SK-N-SH (cell line): Measurements from ENCODE around the gene DENND2C. TPM values are rescaled to one million over a fixed set of nuclear protein-coding genes. Genes with fewer than 3 reads are reported as not detected.

Experiments used
- CTCF ChIA-PET: fragments of 300-600, 350-600 bp; formaldehyde crosslinking; extraction: SDS; loops from one replicate; lab custom pipeline; 2021; lab: Yijun Ruan, JAX
- POLR2A ChIA-PET: fragments of 350-600 bp; sonication (Branson Sonifier 250); formaldehyde crosslinking; extraction: SDS; loops from one replicate; lab custom pipeline; 2020; ENCODE audit warnings: antibody characterized with exemption, inconsistent platforms; lab: Yijun Ruan, JAX
- DNase-seq: peaks from one replicate; pipeline ENCODE4 v3.0.0; 2012
- H2AFZ ChIP-seq: fragments of 200-600 bp; sonication (generic); 2 replicates; pipeline ENCODE4 v1.8.1; 2016; ENCODE audit warnings: antibody characterized with exemption, mild to moderate bottlenecking, low read depth
- H3F3A ChIP-seq: fragments of 200-600 bp; sonication (generic); replicated peaks from 2 replicates; pipeline ENCODE3; 2016; ENCODE audit warnings: antibody characterized with exemption, mild to moderate bottlenecking; ENCODE audit not compliant: insufficient read depth
- H3K27ac ChIP-seq, 2 experiments: fragments of 200-500 bp in 1 of 2; fragments of 200-600 bp in 1 of 2; sonication (Bioruptor generic) in 1 of 2; sonication (generic), shearing (Covaris generic) in 1 of 2; 2 replicates each; pipeline versions ENCODE4 v1.5.1 to v1.6.1; 2014 to 2016; ENCODE audit warnings: low read depth in 2 of 2, inconsistent platforms in 1 of 2, low read length in 1 of 2, mild to moderate bottlenecking in 1 of 2, mixed read lengths in 1 of 2
- H3K27me3 ChIP-seq: fragments of 200-600 bp; sonication (generic), shearing (Covaris generic); 2 replicates; pipeline ENCODE4 v1.6.1; 2016; ENCODE audit warnings: mixed run types; ENCODE audit not compliant: insufficient read depth
- H3K36me3 ChIP-seq, 2 experiments: fragments of 200-500 bp in 1 of 2; fragments of 200-600 bp in 1 of 2; sonication (Bioruptor generic) in 1 of 2; sonication (generic) in 1 of 2; replicated peaks in 1 of 2; 2 replicates each; pipeline versions ENCODE3 to v1.5.1; 2014 to 2016; ENCODE audit warnings: low read length in 1 of 2, mild to moderate bottlenecking in 1 of 2; ENCODE audit not compliant: insufficient read depth in 2 of 2, control insufficient read depth in 1 of 2
- H3K4me1 ChIP-seq, 2 experiments: fragments of 200-500 bp in 1 of 2; fragments of 200-600 bp in 1 of 2; sonication (Bioruptor generic) in 1 of 2; sonication (generic), shearing (Covaris generic) in 1 of 2; 2 replicates each; pipeline versions ENCODE4 v1.5.1 to v1.6.1; 2014 to 2016; ENCODE audit warnings: low read depth in 1 of 2, low read length in 1 of 2, mixed run types in 1 of 2; ENCODE audit not compliant: insufficient read depth in 2 of 2, control insufficient read depth in 1 of 2
- H3K4me2 ChIP-seq: fragments of 200-600 bp; sonication (generic), shearing (Covaris generic); 2 replicates; pipeline ENCODE4 v1.6.1; 2017; ENCODE audit warnings: mixed run types
- H3K4me3 ChIP-seq, 2 experiments: fragments of 200-500 bp in 1 of 2; fragments of 200-600 bp in 1 of 2; sonication (Bioruptor generic) in 1 of 2; sonication (generic), shearing (Covaris generic) in 1 of 2; 2 replicates each; pipeline versions ENCODE4 v1.5.1 to v1.8.1; 2014 to 2016; ENCODE audit warnings: low read depth in 2 of 2, inconsistent platforms in 1 of 2, low read length in 1 of 2, mild to moderate bottlenecking in 1 of 2, mixed read lengths in 1 of 2, moderate library complexity in 1 of 2
- H3K79me2 ChIP-seq: fragments of 200-600 bp; sonication (generic); 2 replicates; pipeline ENCODE4 v1.8.1; 2017; ENCODE audit warnings: mild to moderate bottlenecking; ENCODE audit not compliant: insufficient read depth
- H3K9ac ChIP-seq: fragments of 200-600 bp; sonication (generic); 2 replicates; pipeline ENCODE4 v1.6.1; 2017; ENCODE audit warnings: mixed run types
- H3K9me2 ChIP-seq: fragments of 200-600 bp; sonication (generic); 2 replicates; pipeline ENCODE4 v1.6.1; 2017; ENCODE audit warnings: mixed run types
- H3K9me3 ChIP-seq: fragments of 200-600 bp; sonication (generic); 2 replicates; pipeline ENCODE4 v1.6.1; 2017; ENCODE audit warnings: mixed run types, mild to moderate bottlenecking, moderate library complexity
- H4K20me1 ChIP-seq: fragments of 200-600 bp; sonication (generic); 2 replicates; pipeline ENCODE4 v1.6.1; 2017; ENCODE audit warnings: mild to moderate bottlenecking, mixed run types; ENCODE audit not compliant: insufficient read depth
- ELF1 ChIP-seq: IDR thresholded peaks from 2 replicates; pipeline ENCODE4 v1.4.0; 2012
- FOXJ3 ChIP-seq: sonication (generic); formaldehyde crosslinking; IDR thresholded peaks from 2 replicates; pipeline ENCODE4 v1.5.1; 2020; ENCODE audit warnings: mild to moderate bottlenecking, missing genetic modification reagents
- FOXM1 ChIP-seq: IDR thresholded peaks from 2 replicates; pipeline ENCODE4 v1.4.0; 2012; ENCODE audit warnings: low read depth, mild to moderate bottlenecking
- GABPA ChIP-seq: IDR thresholded peaks from 2 replicates; pipeline ENCODE4 v1.4.0; 2012; ENCODE audit warnings: low read depth, mild to moderate bottlenecking
- IRF3 ChIP-seq: fragments of 150-350 bp; IDR thresholded peaks from 2 replicates; pipeline ENCODE4 v1.6.1; 2016; ENCODE audit warnings: mild to moderate bottlenecking, low read depth, low read length
- JUND ChIP-seq: IDR thresholded peaks from 2 replicates; pipeline ENCODE4 v1.4.0; 2012
- MEF2A ChIP-seq: IDR thresholded peaks from 2 replicates; pipeline ENCODE4 v1.4.0; 2012; ENCODE audit warnings: low read depth, borderline replicate concordance
- POLR2AphosphoS5 ChIP-seq: IDR thresholded peaks from 2 replicates; pipeline ENCODE4 v1.6.1; 2012; ENCODE audit warnings: low read depth, low read length
- RCOR1 ChIP-seq: fragments of 150-350 bp; IDR thresholded peaks from 2 replicates; pipeline ENCODE4 v1.6.1; 2017; ENCODE audit warnings: antibody characterized with exemption, low read length
- REST ChIP-seq: IDR thresholded peaks from 2 replicates; pipeline ENCODE4 v1.6.1; 2012; ENCODE audit warnings: mild to moderate bottlenecking, low read depth, low read length, moderate library complexity
- SIN3A ChIP-seq: IDR thresholded peaks from 2 replicates; pipeline ENCODE4 v1.6.1; 2012; ENCODE audit warnings: low read depth, mild to moderate bottlenecking, low read length, moderate library complexity, borderline replicate concordance
- TAF1 ChIP-seq: IDR thresholded peaks from 2 replicates; pipeline ENCODE4 v1.6.1; 2012; ENCODE audit warnings: low read depth, mild to moderate bottlenecking, low read length, moderate library complexity, borderline replicate concordance
- TCF12 ChIP-seq: IDR thresholded peaks from 2 replicates; pipeline ENCODE4 v1.4.0; 2012
- TEAD4 ChIP-seq: IDR thresholded peaks from 2 replicates; pipeline ENCODE4 v1.4.0; 2012; ENCODE audit warnings: mild to moderate bottlenecking, borderline replicate concordance; ENCODE audit not compliant: insufficient read depth
- WGBS: methylation state at CpG from one replicate; pipeline ENCODE4 v1.1.6; 2017; ENCODE audit warnings: low lambda C conversion rate; 5-methylcytosine and 5-hydroxymethylcytosine counted together
- polyA plus RNA-seq, 3 experiments: library from polyadenylated mRNA; depleted of rRNA; stranded (reverse); fragments of >200 nt; gene quantifications; 2 replicates each; pipeline ENCODE4 v1.2.3, GENCODE V29; 2012
- TF ChIP-seq, protein P1 (sequence below): IDR thresholded peaks from 2 replicates; pipeline ENCODE4; 2012
- TF ChIP-seq, protein P2 (sequence below): fragments of 150-350 bp; IDR thresholded peaks from 2 replicates; pipeline ENCODE4 v1.6.1; 2017; ENCODE audit warnings: antibody characterized with exemption, low read length, low read depth, borderline replicate concordance

The DENND2C gene
- polyA plus RNA-seq, 1 of the 3 experiments (the other 2 are of a cell fraction), result 0.03 TPM

- POLR2A ChIA-PET, result no interaction called here
- 33% methylated on average over 4 of the region's 7 CpGs for WGBS
- H4K20me1 ChIP-seq, result no peaks in the 10 kb centered on the region
Measured at GRCh38 chr1:114536043-114536442, 133.8 kb downstream of the DENND2C start.

More at GRCh38 chr1:114536043-114536442, 133.8 kb downstream of the DENND2C start:
- Histone ChIP-seq H3K27ac (no peak overlapping the region), H3K4me3 (no peak overlapping the region), H3K36me3 (no peaks in the 10 kb centered on the region), H3K4me2 (no peak overlapping the region), H3K4me1 (no peaks in the 10 kb centered on the region), H3K9me3 (no peaks in the 10 kb centered on the region), H3K9me2 (no peaks in the 10 kb centered on the region), H3K9ac (no peak overlapping the region)
- CTCF ChIA-PET, result no interaction called here
- TF ChIP-seq, protein P1, sequence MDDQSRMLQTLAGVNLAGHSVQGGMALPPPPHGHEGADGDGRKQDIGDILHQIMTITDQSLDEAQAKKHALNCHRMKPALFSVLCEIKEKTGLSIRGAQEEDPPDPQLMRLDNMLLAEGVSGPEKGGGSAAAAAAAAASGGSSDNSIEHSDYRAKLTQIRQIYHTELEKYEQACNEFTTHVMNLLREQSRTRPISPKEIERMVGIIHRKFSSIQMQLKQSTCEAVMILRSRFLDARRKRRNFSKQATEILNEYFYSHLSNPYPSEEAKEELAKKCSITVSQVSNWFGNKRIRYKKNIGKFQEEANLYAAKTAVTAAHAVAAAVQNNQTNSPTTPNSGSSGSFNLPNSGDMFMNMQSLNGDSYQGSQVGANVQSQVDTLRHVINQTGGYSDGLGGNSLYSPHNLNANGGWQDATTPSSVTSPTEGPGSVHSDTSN, result no peak
- TF ChIP-seq TAF1 (no peak), REST (no peak), RCOR1 (no peak), TCF12 (no peak), JUND (no peak), ELF1 (no peak), MEF2A (no peak), FOXJ3 (CRISPR knock-in tag) (no peak), SIN3A (no peak), FOXM1 (no peak), POLR2AphosphoS5 (no peak), IRF3 (no peak), GABPA (no peak), TEAD4 (no peak)
- TF ChIP-seq, protein P2, sequence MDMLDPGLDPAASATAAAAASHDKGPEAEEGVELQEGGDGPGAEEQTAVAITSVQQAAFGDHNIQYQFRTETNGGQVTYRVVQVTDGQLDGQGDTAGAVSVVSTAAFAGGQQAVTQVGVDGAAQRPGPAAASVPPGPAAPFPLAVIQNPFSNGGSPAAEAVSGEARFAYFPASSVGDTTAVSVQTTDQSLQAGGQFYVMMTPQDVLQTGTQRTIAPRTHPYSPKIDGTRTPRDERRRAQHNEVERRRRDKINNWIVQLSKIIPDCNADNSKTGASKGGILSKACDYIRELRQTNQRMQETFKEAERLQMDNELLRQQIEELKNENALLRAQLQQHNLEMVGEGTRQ, result no peak
- TF ChIP-seq, all 33 proteins: peak for 0
- Histone ChIP-seq H3F3A (no peaks in the 10 kb centered on the region), H3K79me2 (no peaks in the 10 kb centered on the region), H3K27me3 (no peaks in the 10 kb centered on the region), H2AFZ (no peak overlapping the region)
- no peak for DNase-seq
